HG03196 (cell line): ENCODE measurements around the gene PRELID3B.
"Not testable (repeated sequence)": the region's sequence is repeated elsewhere in the genome, so short reads cannot be mapped to it uniquely, and the experiment has no call there.

Source experiments
- ATAC-seq: cut with Tn5 transposase; IDR thresholded peaks from one replicate; pipeline ENCODE4 v1.9.1; 2021; ENCODE audit not compliant: unreplicated experiment

Gene PRELID3B

GRCh38 chr20:59050437-59050836 is 7.9 kb upstream of the PRELID3B start:
- no peak for ATAC-seq

GRCh38 chr20:59048681-59049030 is 6.1 kb upstream of the PRELID3B start:
- ATAC-seq: no peak

- ATAC-seq: no peak
Observed at GRCh38 chr20:59047938-59048680, 5.5 kb upstream of the PRELID3B start.

DNA sequence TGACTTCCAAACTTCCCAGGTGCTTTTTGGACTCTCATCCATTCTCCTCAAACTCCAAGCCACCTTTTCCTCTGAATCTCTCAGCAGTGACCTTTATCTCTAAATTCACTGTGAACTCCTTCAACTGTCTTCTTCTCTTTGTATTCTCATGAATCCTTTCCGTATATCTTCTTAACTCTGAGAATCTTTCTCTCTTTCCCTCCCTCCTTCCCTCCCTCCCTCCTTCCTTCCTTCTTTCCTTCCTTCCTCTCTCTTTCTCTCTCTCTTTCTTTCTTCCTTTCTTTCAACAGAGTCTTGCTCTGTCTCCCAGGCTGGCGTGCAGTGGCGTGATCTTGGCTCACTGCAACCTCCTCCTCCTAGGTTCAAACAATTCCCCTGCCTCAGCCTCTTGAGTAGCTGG is 4.3 kb upstream of the PRELID3B start:
- no peak for ATAC-seq

DNA sequence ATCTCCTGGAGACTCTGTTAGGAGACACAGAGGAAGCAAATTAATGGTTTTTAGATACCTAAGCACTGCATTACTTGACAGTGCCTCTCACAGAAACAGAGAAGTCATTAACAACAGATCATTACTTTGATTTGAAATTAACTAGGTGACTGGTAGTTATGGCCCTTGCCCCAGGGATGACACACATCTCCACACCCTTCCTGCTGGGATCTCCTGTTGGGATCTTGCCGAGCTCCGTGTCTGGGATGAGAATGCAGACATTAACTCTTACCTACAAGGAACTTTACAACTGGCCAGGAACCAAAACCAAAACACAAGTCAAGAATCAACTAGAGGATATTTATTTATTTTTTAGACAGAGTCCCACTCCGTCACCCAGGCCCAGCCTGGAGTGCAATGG is 2.2 kb upstream of the PRELID3B start:
- ATAC-seq: no peak

GRCh38 chr20:59044295-59044694 is 1.7 kb upstream of the PRELID3B start:
- no peak for ATAC-seq

DNA sequence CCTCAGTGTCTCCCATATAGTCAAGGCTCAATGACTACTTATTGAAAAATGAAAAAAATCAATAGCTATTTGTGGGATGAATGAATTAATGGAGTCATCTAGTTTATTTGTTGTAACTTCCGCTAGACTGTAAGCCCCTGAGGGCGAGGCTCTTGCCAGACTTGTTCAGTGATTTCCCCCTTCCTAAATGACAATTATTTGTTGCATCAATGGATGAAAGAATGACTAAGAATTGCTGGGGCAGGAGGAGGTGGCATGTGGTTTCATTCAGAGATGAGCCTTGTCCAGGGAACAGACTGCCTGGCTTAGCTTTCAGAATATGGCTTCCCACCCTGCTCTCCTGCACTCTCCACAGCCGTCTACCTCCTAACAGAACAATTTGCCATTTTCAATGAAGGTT is 1.1 kb upstream of the PRELID3B start:
- ATAC-seq: no peak

GRCh38 chr20:59042796-59043631 is 428 bp upstream of the PRELID3B start:
- ATAC-seq: peak; percentile 95

DNA sequence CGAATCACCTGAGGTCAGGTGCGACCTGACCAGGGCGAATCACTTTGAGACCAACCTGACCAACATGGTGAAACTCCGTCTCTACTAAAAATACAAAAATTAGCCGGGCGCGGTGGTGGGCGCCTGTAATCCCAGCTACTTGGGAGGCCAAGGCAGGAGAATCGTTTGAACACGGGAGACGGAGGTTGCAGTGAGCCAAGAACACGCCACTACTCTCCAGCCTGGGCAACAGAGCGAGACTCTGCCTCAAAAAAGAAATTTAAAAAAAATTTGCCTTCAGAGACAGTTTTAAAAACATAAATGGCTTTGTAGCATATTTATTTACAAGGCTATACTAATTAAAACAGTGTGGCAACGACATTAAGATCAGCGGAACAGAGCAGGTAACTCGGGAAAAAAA is 1.1 kb downstream of the PRELID3B start:
- not testable (repeated sequence) for ATAC-seq

DNA sequence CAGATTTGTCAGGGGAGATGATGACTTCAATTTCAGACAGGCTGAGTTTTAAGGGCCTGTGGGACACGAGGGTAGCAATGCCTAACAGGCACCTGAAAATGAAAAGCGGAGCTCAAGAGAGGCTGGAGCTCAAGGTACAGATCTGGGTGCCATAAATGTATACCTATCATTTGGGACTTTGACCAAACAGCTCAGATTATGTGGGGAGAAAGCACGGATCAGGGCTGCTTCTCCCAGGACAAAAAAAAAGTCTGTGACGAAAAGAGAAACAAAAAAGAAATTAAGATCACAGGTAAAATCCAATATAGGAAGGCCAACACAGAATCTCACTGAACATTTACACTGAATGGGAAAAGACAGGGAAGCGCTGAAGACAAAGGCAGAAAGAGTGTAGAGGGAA is 1.9 kb downstream of the PRELID3B start:
- no peak for ATAC-seq

GRCh38 chr20:59039233-59039632 is 3.4 kb downstream of the PRELID3B start:
- ATAC-seq: no peak

DNA sequence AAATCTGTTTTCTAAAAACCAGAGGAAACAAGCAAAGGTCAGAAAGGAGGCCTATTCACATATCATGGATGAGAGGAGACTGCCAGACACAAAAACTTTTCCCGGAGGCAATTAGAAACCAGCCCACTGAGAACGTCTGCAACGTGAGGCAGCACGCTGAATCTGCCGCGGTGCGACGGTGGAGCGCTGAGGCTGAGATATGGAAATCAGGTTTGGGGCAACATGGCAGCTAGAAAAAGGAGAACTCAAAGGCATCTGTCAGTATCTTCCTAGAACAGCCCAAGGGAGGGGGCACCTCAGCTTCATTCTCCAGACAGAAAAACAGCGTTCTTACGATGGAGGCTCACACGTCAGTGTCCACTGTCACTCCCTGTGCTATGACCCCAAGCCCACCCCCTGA is 5.2 kb downstream of the PRELID3B start:
- no peak for ATAC-seq

GRCh38 chr20:59035381-59035780 is 7.2 kb downstream of the PRELID3B start:
- ATAC-seq: no peak

DNA sequence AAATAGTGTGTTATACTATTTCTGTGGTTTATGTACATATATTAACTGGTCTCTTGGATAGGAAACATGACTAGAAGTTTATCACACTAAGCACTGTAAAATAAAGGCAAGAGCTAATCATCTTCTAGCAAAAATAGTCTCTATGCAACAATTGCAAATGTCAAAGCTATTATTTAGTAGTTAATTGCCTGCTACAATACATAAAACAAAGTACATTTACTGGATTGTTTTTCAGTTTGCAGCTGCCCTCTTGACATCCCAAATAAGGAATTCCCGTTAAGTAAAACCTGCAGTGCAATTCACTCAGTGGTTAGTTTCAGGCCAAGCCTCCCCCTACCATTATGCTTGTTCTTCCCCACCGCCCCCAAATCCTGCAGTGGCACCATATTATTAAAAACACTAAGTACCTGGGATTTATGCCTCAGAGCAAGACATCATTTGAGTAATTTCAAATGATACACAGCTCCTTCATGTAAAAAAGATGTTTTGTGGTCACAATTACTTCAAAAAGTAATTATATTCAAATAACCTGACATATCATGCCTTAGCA is 8.9 kb downstream of the PRELID3B start:
- no peak for ATAC-seq

DNA sequence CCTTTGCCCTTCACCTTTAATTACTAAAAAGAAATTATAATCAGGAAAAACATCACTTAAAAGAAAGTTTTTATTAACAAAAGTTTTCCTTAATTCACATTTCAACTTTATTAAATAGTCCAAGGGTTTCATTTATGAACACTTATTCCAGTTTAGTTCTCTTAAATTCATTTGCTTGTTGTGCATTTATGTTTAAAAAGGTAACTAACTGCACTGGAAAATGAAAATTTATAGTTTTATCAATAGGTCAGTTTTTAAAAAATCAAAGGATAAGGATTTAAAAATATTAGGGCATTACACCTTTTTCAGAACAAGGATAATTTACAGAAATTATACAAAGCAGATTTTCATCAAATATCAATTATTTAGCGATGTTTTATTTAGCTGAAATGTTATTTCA is 9.5 kb downstream of the PRELID3B start:
- no peak for ATAC-seq

DNA sequence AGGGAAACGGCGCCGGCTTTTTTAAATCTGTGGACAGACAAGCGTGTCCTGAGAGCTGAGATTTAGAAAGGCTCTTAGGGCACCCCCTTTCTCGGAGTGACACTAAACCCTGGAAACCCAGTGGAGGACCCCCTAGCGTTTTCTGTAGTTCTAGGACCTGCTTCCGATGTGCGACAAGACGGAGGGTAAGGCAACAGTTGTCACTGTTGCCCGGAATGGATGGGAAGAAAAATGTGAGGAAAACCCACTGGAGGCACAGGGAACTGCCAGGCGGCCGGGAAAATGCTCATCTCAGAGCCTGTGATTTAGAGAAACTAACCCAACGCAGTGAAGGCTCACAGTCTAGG is 9.9 kb downstream of the PRELID3B start:
- no peak for ATAC-seq

DNA sequence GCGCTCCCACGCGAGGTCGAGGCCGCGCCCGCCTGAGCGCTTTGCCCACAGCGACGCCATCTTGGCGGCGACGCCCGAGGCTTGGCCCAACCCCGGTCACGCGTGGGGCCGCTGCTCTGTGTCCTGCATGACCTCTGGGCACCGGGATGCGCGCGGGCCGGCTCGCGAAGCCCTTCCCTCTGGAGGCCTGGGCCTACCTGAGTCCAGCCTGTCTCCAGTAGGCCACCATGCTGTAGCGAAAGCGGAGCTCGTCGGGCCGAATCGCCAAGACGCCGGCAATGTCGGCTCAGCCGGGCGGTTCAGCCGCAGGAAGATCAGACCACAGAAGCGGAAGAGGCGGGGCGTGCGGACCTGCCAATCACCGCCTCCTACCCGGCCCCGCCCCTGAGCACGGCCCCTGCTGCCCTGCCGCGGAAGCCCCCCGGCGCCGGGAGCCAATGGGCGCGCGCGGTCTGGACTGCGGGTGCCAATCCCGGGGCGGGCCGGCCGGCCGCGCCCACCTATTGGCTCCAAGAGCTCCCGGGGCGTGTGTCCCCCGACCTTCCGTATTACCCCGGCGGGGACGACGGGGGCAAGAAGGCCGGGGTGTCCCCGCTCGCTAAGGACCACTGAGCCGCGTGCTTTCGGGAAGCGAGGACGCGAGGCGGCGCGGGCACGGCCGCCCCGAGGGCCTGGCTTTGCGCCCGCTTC is 10.4 kb downstream of the PRELID3B start, which contains the start of gene ATP5F1E:
Gene ATP5F1E (minus strand): TSS at position 313 of the 690 bp plus-strand sequence. CDS start 84 bp downstream, at position 229.
- ATAC-seq: peak; percentile 93

GRCh38 chr20:59031564-59032022 is 11.0 kb downstream of the PRELID3B start:
- ATAC-seq: no peak

DNA sequence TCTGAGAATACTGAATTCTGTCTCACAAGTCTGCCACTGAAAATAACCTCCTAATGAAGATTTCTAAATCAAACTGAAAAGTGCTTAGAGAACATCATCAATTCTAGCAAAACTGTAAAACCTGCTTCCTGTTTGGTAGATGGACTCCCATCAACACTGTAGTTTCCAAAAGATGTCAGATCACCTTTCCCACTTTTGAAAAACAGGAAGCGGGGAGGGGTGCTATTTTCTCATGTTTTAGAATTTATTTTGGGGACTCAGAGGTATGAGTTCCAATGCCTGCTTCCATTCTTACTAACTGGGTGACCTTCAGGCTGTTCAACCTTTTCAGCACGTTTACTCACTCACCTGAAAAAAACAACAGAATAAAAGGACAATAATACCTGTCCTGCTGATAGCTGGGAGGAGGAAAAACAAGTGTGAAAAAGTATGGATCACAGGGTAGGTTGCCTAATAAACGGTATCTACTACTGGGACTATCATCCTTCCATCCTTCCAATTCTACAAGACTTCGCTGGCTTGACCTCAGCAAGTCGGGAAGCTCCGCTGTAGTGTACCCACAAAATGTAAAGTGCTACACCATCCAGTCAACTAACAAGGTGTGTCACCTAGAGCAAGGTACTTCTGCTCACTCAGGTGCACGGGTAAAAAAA is 11.5 kb downstream of the PRELID3B start:
- ATAC-seq: no peak

DNA sequence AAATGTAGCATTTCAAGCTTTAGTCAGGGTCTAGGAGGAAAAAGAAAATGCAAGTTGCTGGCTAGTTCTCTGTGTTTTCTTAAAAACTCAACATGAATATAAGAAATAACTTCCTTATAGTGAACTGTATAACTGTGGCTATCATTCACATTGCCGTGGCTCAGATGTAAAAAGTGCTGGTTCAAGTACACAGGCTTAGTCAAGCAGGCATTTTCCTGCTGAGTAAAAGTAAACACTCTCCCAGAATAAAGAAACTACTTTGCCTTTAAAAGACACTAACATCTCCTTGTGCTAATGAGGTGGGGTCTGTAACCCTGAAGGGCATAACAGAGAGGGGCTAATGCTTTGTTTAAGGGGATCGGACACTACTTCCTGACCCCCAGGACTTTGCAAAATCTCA is 13.8 kb downstream of the PRELID3B start:
- ATAC-seq: no peak

GRCh38 chr20:59027741-59028320 is 14.8 kb downstream of the PRELID3B start:
- ATAC-seq: no peak
